NCI-H345 (cell line): ENCODE measurements around the gene FGF22.
"Not testable (repeated sequence)": the region's sequence is repeated elsewhere in the genome, so short reads cannot be mapped to it uniquely, and the experiment has no call there.

ENCODE experiments used
- DNase-seq: peaks from one replicate; lab custom pipeline; 2025; lab: John Stamatoyannopoulos, UW

Gene FGF22

GRCh38 chr19:660793-661426 is 21.2 kb downstream of the FGF22 start:
- no peak for DNase-seq

- DNase-seq, result no peak
Measured at GRCh38 chr19:661427-662196, 21.9 kb downstream of the FGF22 start.

DNA sequence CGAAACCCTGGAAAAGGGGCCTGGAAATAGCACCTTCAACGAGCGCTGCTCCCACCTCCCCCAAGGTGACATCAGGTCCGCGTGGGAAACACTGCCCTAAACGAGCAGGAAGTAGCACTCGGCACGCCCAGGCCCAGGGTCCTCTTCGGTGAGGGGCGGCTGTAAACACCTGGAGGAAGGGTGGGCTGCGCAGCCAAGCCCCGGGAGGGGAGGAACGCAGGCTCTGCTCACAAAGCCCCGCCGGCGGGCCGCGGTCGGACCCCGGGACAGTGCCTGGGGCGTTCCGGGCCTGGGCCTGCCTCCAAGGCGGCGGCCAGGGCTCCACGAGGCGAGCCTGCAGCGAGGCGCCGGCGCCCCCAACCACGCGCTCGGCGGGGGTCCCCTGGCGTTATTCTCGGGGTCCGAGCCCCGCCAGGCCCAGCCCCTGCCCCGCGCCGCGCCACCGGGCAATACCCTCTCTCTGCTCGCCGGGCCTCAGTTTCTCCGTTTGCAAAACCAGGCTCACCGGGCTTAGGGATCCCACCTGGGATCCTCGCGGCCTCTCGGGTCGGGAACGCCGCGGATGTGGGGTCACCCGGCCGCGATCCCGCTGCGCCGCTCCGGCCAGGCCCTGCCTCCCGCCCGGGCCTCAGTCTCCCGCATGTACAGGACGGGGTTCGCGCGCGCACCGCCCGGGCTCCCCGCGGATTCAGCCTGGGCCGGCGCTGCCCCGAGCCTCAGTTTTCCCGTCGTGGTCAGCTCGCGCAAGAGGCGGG is 22.7 kb downstream of the FGF22 start:
- DNase-seq, result peak; percentile 15

DNA sequence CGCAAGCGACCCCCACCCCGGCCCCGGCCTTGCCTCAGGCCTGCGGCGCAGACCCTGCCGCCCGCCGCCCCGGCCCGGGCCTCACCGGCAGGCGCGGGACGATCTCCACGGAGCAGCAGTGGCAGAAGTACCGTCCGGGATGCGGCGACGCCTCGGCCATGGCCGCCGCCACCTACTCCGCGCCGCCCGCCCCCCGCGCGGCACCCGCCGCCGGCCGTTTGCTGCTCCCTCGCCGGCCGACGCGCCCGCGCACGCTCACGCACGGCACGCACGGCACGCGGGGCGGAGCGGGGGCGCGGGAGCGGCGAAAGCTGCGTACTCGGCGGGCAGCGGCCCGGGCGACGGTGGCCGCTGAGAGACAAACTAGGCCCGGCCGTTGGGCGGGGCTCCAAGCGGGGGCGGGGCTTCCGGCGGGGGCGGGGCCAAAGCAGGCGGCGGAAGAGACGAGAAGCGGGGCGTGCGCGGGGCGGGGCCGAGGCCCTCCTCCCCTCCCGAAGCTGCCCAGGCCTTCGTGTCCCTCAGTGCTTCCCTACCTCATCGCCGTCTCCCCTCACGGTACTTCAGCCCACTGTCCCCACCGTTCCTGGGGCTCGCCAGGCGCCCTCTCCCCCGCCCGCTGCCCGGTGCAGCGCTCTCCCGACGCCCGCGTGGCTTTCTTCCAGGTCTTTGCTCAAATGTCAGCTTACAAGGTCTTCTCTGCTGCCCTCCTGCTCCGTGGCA is 23.4 kb downstream of the FGF22 start, which contains the start of gene RNF126:
RNF126 (minus strand) TSS at position 253 of the 720 bp plus-strand sequence; CDS start at position 160, 93 bp downstream.
- DNase-seq, result peak; percentile 94

- DNase-seq, result no peak
Measured at GRCh38 chr19:663682-664117, 24.0 kb downstream of the FGF22 start.

DNA sequence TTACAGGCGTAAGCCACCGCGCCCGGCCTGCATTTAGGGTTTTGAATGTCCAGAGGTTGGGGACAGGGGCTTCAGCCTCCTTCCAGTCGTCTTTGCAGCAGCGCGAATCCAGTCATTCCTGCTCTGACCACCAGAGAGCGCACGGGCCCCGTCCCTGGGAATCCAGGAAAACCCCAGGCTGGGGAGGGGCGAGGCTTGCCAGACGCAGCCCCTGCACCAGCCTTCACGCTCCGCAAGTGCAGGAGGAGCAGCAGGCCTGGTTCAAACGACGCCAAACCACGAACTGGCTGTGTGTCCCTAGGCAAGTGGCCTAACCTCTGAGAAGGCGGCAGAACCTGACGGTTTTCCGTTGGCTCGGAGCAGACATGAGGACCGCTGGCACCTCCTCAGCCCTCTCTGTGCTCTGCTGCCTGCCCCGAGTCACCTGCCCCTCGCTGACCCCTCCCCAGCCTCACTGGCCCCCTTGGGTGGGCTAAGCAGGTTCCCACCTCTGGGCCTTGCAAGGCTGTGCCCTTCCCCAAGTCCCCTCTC is 25.3 kb downstream of the FGF22 start:
- DNase-seq, result peak; percentile 87

- not testable (repeated sequence) for DNase-seq
Measured at GRCh38 chr19:666985-667573, 27.4 kb downstream of the FGF22 start.

DNA sequence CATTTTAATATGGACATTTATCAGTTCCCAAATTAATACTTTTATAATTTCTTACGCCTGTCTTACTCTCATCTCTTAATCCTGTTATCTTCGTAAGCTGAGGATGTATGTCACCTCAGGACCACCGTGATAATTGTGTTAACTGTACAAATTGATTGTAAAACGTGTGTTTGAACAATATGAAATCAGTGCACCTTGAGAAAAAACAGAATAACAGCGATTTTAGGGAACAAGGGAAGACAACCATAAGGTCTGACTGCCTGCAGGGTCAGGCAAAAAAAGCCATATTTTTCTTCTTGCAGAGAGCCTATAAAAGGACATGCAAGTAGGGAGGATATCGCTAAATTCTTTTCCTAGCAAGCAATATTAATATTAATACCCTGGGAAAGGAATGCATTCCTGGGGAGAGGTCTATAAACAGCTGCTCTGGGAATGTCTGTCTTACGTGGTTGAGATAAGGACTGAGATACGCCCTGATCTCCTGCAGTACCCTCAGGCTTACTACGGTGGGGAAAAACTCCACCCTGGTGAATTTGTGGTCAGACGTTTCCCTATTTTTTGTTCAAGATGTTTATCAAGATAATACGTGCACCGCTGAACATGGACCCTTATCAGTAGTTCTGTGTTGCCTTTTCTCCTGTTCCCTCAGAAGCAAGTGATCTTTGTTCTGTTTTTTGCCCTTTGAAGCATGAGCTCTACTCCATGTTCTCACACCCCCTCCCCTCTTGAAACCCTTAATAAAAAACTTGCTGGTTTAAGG is 29.2 kb downstream of the FGF22 start:
- DNase-seq, result not testable (repeated sequence)

GRCh38 chr19:670609-671075 is 31.0 kb downstream of the FGF22 start:
- DNase-seq, result no peak

DNA sequence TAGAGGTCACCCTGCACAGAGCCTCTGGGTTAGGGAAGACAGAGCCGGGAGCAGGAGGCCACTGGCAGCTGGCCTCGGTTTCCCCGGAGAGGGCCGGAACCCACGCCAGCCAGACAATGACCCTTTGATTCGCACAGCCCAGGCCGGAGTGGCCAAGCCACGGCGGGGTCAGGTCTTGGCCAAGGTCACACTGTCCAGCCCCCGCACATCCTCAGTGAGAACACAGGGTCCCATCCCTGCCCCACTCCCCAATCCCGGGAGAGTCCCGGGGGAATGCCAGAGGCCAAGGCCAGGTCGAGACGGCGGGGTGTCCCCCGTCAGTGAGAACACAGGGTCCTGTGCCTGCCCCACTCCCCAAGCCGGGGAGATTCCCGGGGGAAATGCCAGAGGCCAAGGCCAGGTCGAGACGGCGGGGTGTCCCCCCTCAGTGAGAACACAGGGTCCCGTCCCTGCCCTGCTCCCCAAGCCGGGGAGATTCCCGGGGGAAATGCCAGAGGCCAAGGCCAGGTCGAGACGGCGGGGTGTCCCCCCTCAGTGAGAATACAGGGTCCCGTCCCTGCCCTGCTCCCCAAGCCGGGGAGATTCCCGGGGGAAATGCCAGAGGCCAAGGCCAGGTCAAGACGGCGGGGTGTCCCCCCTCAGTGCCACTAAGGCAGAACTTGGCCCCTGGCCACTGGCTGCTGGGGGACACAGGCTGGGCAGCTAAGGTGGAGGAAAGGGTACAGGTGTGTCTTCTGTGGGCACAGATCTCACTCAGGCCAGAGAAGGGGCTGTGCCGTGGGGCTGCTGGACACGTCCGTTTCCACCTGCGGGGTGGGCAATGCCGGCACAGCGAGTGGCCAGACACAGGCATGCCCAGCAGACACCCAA is 34.8 kb downstream of the FGF22 start:
- DNase-seq, result no peak

DNA sequence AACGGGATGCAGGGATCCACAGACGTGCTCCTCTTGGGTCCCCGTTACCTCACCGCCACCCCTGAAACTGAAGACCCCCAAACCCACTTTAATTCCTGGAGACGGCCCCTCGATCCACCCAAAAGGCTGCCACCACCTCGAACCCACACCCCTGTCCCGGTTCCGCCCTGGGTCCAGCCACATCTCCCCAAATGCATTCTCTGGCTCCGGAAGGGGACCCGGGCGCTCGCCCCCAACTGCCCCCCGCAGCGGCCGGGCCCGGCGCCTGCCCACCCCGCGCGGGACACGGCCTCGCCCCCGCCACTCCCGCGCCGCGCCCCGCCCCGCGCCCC is 36.3 kb downstream of the FGF22 start:
- DNase-seq, result no peak

DNA sequence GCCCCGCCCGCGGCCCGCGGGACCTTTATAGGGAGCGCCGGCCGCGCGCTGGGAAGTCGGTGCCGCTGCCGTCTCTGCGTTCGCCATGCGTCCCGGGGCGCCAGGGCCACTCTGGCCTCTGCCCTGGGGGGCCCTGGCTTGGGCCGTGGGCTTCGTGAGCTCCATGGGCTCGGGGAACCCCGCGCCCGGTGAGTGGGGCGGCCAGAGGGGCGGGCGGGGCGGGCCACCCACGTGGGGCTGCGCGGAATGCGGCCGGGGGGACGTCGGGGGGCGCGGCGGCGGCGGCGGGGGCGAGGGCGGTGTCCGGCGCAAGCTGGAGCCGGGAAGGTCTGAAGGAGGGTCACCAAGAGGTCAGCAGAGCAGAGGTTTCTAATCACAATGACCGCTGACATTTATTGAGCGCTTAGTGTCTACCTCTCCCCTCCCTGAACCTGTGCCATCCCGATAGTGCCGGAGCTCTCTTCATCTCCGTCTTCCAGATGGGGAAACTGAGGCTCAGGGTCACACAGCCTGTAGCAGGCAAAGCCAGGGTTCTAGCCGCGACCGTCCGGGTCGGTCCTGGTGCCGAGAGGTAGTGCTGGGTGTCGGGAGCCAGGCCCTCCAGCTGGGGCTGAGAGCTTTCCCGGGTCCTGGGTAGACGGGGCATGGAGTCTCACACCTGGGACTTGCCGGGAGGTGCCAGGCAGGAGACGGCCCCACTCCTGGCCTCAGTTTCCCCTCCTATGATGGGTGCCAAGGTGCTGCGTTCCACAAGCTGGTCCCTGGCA is 36.8 kb downstream of the FGF22 start, which contains the start of gene FSTL3:
FSTL3 (plus strand) TSS at position 54 of the 767 bp plus-strand sequence; CDS start at position 86, 32 bp downstream.
- DNase-seq, result no peak

DNA sequence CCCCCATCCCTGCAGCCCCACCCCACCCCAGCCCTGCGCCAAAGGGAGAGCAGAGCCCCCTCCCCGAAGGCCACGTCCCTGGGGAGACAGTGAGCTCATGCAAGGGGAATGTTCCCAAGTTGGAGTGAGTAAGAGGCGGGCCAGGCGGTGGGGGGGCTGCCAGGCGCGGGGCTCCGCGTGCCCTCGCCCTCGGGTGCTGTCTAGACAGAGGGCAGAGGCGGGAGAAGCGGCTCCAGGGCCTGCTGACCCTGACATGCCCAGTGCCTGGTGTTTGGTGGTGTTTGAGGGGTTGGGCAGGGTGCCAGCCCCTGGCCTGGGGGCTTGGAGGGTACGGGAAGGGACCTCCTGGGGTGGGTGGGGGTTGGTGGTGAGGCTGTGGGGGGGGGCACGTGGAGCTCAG is 37.5 kb downstream of the FGF22 start:
- peak; percentile 22 for DNase-seq

DNA sequence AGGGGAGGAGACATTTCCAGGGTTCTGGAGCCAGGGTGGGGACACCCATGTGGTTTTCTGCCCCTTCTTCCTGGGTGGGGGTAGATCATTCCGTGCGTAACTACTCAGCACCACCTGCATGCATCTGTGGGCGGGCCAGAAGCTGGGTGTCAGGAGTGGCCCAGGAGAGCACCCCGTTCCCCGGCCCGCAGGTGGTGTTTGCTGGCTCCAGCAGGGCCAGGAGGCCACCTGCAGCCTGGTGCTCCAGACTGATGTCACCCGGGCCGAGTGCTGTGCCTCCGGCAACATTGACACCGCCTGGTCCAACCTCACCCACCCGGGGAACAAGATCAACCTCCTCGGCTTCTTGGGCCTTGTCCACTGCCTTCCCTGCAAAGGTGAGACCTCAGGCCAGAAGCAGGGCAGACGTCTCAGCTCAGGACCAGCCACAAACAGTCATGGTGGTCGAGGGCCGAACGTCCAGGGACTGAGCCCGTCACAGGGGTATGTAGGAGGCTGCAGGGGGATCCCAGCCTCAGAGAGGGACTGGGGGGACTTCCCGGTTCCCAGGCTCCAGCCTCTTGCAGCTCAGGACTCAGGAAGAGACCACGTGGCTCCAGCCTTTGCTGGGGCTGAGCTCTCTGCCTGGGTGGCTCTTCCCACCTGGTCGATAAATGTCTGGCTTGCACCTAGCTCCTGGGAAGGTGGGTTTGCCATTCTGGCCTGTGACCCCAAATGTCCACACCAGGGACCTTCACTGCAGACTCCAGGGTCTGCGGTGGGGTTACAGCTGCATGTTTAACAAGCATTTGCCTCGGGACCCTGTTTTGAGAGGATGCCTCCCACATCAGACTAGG is 38.1 kb downstream of the FGF22 start:
- DNase-seq, result peak; percentile 31

- no peak for DNase-seq
Measured at GRCh38 chr19:678791-679388, 39.2 kb downstream of the FGF22 start.

DNA sequence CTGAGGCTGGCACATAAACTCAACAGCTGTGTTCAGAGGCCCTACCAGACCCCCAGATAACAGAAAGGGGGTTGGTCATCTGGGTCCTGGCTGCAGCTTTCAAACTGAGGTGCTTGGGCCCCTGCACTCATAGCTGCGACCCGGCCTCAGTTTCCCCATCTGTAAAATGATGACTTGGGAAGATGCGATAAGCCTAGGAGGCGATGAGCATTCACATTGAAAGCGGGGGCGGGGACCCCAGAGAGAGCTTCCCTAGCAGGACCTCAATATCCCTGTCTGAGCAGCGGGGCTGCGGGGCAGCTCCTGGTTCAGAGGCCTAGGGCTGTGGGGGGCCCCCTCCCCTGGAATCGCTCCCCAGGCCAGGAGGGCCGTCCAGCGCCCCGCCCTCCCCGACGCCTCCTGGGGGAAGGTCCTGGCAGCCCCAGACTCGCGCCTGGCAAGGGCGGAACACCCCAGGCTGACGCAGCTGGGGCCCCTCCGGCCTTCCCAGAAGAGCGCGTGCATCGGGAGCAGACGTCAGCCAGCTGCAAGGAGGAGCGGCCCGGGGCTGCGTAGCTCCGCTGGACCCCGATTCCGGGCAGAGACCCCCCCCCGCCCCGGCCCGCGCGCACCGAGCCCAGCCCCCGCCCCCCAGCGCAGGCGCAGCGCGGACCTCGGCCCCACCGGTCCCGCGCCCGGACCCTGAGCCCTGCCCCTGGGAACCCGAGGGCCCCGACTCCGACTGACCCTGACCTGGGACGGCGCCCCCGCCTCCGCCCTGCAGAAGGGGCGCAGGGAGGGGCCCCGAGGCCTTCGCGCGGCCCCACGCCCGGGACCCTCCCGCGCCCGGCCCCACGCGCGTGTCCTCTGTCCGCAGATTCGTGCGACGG is 40.0 kb downstream of the FGF22 start:
- DNase-seq, result peak; percentile 31
